Activated CD4-positive, CD25-positive, alpha-beta regulatory T cell treated with anti-CD3 and anti-CD28 coated beads, Interleukin-2, amount 50 U/mL, for 72 hours (primary cell): ENCODE measurements around the gene AMHR2.

Experiments used
- DNase-seq: peaks from one replicate; pipeline ENCODE4 v3.0.0; 2021

The AMHR2 gene

GRCh38 chr12:53453953-53454640, 30.4 kb downstream of the AMHR2 start:
- DNase-seq: no peak

DNA sequence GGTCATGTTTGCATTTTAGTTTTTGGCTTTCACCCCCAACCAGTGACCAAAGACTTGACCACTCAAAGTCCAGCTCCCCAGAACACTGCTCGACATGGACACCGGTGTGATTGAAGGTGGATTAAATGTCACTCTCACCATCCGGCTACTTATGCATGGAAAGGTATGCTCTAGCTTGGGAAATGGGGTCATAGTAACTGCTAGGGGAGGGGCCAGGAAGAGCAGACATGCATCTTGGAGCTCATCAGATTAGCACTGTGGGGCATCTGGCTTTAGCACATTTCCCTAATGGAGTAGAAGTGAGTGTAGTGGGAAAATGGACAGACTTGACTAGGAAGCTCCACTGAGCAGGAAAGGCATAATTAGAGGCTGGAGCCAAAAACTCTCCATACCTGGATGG, 31.1 kb downstream of the AMHR2 start:
- no peak for DNase-seq

DNA sequence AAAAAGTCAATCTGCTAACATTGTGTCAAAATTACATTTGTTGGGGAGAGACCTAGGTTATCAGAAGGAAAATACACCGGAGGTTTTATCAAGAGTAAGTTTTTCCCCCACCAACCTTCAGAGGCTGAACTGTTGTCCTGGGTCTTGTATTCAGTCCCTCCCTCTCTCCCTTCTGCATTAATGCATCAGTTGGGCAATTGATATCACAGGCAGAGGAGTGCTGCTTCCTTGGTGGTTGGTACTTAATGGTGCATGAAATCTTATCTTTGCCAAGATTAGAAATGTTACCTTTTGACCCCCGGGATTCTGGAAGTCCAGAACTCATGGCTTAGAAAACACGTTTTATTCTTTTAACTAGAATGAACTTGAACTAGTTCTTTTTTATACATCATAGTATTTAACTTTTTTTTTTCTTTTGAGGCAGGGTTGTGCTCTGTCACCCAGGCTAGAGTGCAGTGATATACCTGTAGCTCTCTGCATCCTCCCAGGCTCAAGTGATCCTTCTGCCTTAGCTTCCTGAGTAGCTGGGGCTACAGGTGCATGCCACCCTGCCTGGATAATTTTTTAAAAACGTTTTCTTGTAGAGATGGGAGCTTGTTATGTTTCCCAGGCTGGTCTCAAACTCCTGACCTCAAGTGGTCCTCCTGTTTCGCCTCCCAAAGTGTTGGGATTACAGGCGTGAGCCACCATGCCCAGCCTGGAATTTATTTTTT, 33.2 kb downstream of the AMHR2 start:
- DNase-seq: no peak

DNA sequence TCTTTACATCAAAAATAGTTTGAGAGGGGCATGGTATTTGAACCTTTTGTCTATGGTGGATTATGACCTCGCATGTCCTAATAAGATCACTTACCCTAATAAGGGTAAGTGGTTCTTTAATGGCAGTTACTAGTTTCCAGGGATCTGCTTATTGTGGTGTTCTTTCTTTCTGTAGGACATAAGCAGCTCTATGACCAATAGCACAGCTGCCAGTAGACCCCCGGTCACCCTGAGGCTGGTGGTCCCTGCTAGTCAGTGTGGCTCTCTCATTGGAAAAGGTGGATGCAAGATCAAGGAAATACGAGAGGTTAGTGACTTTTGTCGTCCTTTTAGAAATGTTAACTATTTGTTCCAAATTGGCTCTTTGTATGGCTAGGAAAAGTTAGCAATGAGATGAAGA, 35.4 kb downstream of the AMHR2 start:
- no peak for DNase-seq

GRCh38 chr12:53461059-53461458, 37.4 kb downstream of the AMHR2 start:
- DNase-seq: no peak

DNA sequence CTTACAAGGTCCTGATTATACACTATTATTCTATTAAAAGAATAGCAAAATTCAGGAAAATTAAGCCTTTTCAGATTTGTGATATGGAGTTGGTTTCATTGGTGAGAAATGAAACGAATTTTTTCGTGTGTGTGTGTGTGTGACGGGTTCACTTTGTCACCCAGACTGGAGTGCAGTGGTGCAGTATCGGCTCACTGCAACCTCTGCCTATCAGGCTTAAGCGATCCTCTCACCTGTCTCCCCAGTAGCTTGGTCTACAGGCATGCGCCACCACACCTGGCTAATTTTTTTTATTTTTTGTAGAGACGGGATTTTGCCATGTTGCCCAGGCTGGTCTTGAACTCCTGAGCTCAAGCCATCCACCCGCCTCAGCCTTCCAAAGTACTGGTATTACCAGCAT, 37.9 kb downstream of the AMHR2 start:
- DNase-seq: no peak

GRCh38 chr12:53462935-53463334, 39.3 kb downstream of the AMHR2 start:
- no peak for DNase-seq

DNA sequence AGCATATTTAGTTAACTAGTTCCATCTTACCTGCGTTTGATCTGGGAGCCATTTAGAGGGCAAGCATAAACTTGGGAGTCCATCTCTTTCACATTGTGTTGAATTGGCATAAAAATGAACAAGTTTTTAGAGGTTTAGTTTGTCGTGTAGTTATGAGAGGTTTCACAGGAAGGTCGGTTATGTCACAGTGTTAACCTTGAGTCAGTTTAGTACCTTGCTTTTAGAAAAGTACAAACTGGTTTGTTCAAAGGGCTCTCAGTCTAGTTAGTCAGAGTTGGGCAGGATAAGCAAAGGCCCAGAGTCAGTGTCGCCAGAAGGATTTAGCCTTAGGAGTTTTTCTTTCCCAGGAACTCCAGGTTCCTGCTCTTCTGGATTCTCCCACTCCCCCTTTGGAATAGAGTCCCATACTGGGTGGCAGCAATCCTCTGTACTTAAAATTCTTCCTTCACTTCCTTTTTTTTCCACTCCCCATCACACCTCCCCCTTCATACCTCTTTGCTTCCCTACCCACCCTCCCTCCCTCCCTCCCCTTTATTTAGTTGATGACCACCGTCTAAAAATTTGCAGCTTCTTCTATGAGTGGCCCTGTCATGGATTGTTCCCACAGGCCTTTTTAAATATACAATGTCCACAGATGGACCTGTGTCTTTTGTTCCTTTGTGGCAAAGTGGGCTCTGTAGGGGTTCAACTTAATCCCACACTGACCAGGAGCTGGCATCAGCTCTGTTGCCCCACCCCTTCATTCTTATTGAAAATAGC, 40.3 kb downstream of the AMHR2 start:
- no peak for DNase-seq

- no peak for DNase-seq
Measured at GRCh38 chr12:53464685-53465418, 41.2 kb downstream of the AMHR2 start.

- DNase-seq: no peak
Measured at GRCh38 chr12:53465679-53466078, 42.0 kb downstream of the AMHR2 start.

DNA sequence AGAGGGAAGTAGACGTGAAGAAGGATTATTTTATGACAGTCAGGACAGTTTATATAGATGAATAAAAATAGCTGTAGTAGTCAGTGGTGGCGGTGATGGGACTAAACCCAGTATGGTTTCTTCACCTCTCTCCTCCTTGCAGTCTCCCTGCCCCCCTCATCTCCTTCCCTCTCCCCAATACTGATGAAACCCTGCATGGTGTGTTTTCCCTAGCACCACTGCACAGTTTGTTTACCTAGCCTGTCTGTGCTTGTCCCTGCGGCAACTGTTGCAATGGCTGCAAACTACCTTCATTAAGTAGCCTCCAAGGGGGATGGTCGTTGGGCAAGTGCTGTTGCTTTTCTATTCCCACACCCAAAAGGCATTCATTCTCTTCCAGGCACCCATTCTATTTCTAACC, 43.0 kb downstream of the AMHR2 start:
- no peak for DNase-seq

- no peak for DNase-seq
Measured at GRCh38 chr12:53467082-53467481, 43.4 kb downstream of the AMHR2 start.

- DNase-seq: no peak
Measured at GRCh38 chr12:53467880-53468279, 44.2 kb downstream of the AMHR2 start.

DNA sequence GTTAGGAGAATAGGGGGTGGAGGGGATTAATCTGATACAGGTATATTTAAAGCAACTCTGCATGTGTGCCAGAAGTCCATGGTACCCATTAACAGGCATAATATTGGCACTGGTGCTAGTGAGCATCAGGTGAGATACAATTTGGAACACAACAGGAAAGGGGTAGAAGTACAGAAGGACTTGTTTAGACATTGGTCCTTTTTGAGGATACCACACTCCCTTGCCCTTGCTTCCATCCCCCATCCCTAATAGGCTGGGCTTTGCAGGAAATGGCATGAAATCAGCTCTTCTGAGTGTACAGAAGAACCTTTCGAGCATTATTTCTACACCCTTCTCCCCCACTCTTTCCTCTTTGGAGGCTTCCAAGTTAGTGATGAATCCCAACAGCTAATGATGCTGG, 44.6 kb downstream of the AMHR2 start:
- DNase-seq: no peak

GRCh38 chr12:53472056-53472582, 48.5 kb downstream of the AMHR2 start:
- DNase-seq: no peak

GRCh38 chr12:53474077-53474476, 50.4 kb downstream of the AMHR2 start:
- DNase-seq: no peak

- no peak for DNase-seq
Measured at GRCh38 chr12:53474819-53475218, 51.2 kb downstream of the AMHR2 start.

DNA sequence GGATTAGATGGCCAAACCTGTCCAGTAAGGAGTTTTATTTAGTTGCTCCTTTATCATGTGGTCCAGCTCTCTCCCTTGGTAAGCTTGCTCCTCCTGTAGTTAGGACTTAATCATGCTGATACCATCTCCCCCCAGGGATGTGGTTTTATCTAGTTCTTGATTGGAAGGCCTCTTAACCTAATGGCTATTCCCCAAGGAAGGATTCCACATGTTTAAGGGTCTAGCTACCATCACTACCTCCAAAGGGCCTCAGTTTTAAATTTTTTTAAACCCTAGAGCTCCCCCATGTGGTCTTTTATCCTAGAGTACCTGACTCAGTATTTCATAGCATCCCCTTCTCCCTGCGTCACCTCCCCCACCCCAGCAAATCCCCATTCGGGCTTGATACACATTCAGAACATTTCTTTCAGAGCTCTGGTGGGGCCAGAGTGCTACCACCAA, 53.1 kb downstream of the AMHR2 start:
- no peak for DNase-seq

- DNase-seq: no peak
Measured at GRCh38 chr12:53478865-53479264, 55.2 kb downstream of the AMHR2 start.

DNA sequence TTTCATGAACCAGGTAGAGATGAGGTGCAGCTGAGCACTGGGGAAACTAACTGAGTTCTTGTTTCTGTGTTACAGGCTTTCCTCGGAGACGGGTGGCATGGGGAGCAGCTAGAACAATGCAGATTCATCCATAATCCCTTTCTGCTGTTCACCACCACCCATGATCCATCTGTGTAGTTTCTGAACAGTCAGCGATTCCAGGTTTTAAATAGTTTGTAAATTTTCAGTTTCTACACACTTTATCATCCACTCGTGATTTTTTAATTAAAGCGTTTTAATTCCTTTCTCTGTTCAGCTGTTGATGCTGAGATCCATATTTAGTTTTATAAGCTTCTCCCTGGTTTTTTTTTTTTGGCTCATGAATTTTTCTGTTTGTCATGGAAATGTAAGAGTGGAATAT, 55.7 kb downstream of the AMHR2 start:
- no peak for DNase-seq

GRCh38 chr12:53480491-53481442, 57.1 kb downstream of the AMHR2 start:
- DNase-seq: no peak
